OCI-LY7 (cell line): Measurements from ENCODE around the gene DCC. TPM values are rescaled to one million over a fixed set of nuclear protein-coding genes. Genes with fewer than 3 reads are reported as not detected.

Experiments used
- BruUV-seq: library from RNA; stranded (reverse); fragments of 400-500 nt; replicated peaks from 2 replicates; lab custom pipeline; 2021; lab: Mats Ljungman, UMichigan
- CTCF ChIA-PET: fragments of 300-600 bp; sonication (Branson Sonifier 250); formaldehyde crosslinking; loops from one replicate; lab custom pipeline; 2022; ENCODE audit warnings: antibody characterized with exemption; ENCODE audit not compliant: unreplicated experiment; lab: Charles Lee
- POLR2A ChIA-PET: fragments of 300-600 bp; sonication (Branson Sonifier 250); formaldehyde crosslinking; loops from one replicate; lab custom pipeline; 2022; ENCODE audit warnings: antibody characterized with exemption; lab: Charles Lee
- DNase-seq: peaks from one replicate; pipeline ENCODE4 v3.0.0-alpha.2; 2015; ENCODE audit warnings: low spot score
- H2AFZ ChIP-seq: fragments of 200-600 bp; sonication (generic), shearing (Covaris generic); 2 replicates; pipeline ENCODE4 v1.6.1; 2014; ENCODE audit warnings: mild to moderate bottlenecking, antibody characterized with exemption, low read length, moderate library complexity
- H3K27ac ChIP-seq: fragments of 200-600 bp; sonication (generic); 2 replicates; pipeline ENCODE4 v1.5.1; 2014; ENCODE audit warnings: mixed run types, low read depth, mild to moderate bottlenecking, moderate library complexity, low read length, inconsistent platforms; ENCODE audit not compliant: poor library complexity, severe bottlenecking
- H3K36me3 ChIP-seq: fragments of 200-600 bp; sonication (generic); 2 replicates; pipeline ENCODE4 v1.6.1; 2014; ENCODE audit warnings: mild to moderate bottlenecking, antibody characterized with exemption, low read length, moderate library complexity, mixed read lengths; ENCODE audit not compliant: insufficient read depth
- H3K4me1 ChIP-seq: fragments of 200-600 bp; sonication (generic); 2 replicates; pipeline ENCODE4 v1.5.1; 2014; ENCODE audit warnings: mild to moderate bottlenecking, low read length; ENCODE audit not compliant: insufficient read depth, poor library complexity, severe bottlenecking
- H3K4me2 ChIP-seq: fragments of 200-600 bp; sonication (generic); 2 replicates; pipeline ENCODE4 v1.6.1; 2014; ENCODE audit warnings: mild to moderate bottlenecking, low read length
- H3K4me3 ChIP-seq: fragments of 200-600 bp; sonication (generic); 2 replicates; pipeline ENCODE4 v1.5.1; 2014; ENCODE audit warnings: mild to moderate bottlenecking, low read depth, low read length; ENCODE audit not compliant: poor library complexity, severe bottlenecking
- H3K79me2 ChIP-seq: fragments of 200-600 bp; sonication (generic); 2 replicates; pipeline ENCODE4 v1.6.1; 2016; ENCODE audit warnings: low read depth, mild to moderate bottlenecking, low read length, moderate library complexity, mixed read lengths; ENCODE audit not compliant: insufficient read depth
- H3K9me2 ChIP-seq: fragments of 200-600 bp; sonication (generic); 2 replicates; pipeline ENCODE4 v1.6.1; 2016; ENCODE audit warnings: mild to moderate bottlenecking, low read length, mixed read lengths; ENCODE audit not compliant: insufficient read depth
- H3K9me3 ChIP-seq: fragments of 200-600 bp; sonication (generic); 2 replicates; pipeline ENCODE4 v1.6.1; 2014; ENCODE audit warnings: mild to moderate bottlenecking, mixed run types, low read length, mixed read lengths
- H4K20me1 ChIP-seq: fragments of 200-600 bp; sonication (generic); 2 replicates; pipeline ENCODE4 v1.6.1; 2014; ENCODE audit warnings: mild to moderate bottlenecking, antibody characterized with exemption, low read length, moderate library complexity, mixed read lengths; ENCODE audit not compliant: insufficient read depth
- CTCF ChIP-seq: fragments of 200-600 bp; sonication (generic); conservative IDR thresholded peaks from 2 replicates; pipeline ENCODE4 v1.5.1; 2014; ENCODE audit warnings: mild to moderate bottlenecking, antibody characterized with exemption, low read length, moderate library complexity, mixed read lengths
- EZH2phosphoT487 ChIP-seq: fragments of 200-600 bp; sonication (generic); IDR thresholded peaks from 2 replicates; pipeline ENCODE4 v1.6.1; 2018; ENCODE audit warnings: low read depth, borderline replicate concordance, mild to moderate bottlenecking, mixed run types, antibody characterized with exemption, low read length, moderate library complexity, mixed read lengths
- intact Hi-C: fragments of 100-400 bp; cut with micrococcal nuclease; formaldehyde crosslinking; loops from one replicate; pipeline ENCODE4 v1.10.0; 2022; ENCODE audit not compliant: unreplicated experiment
- total RNA-seq, 2 experiments: library from RNA; depleted of rRNA in 1 of 2; stranded (reverse); fragments of >200 nt in 1 of 2; shearing (Covaris generic) in 1 of 2; gene quantifications; 2 replicates each; pipeline ENCODE4 v1.2.3, GENCODE V29; 2014 to 2022

Gene DCC
- total RNA-seq, 2 experiments from 2014 or later = not detected

GRCh38 chr18:52546686-52547346 is 206.8 kb downstream of the DCC start:
- BruUV-seq = no TSS peak
- no peaks in the 10 kb centered on the region for H3K4me1 ChIP-seq
- H3K9me3 ChIP-seq = no peaks in the 10 kb centered on the region
- H3K4me3 ChIP-seq = no peak overlapping the region
- H2AFZ ChIP-seq = no peak overlapping the region
- intact Hi-C loops = no loop called here
- no peaks in the 10 kb centered on the region for H3K36me3 ChIP-seq
- TF ChIP-seq CTCF (no peak), EZH2phosphoT487 (no peak)
- no peak overlapping the region for H3K27ac ChIP-seq
- H4K20me1 ChIP-seq = no peaks in the 10 kb centered on the region
- H3K79me2 ChIP-seq = no peaks in the 10 kb centered on the region
- ChIA-PET POLR2A (no interaction called here), CTCF (no interaction called here)
- DNase-seq = no peak
- H3K4me2 ChIP-seq = no peak overlapping the region
- no peaks in the 10 kb centered on the region for H3K9me2 ChIP-seq

- H3K4me1 ChIP-seq = no peaks in the 10 kb centered on the region
- TF ChIP-seq CTCF = no peak
- H4K20me1 ChIP-seq = no peaks in the 10 kb centered on the region
- no peak overlapping the region for H3K27ac ChIP-seq
- H3K9me2 ChIP-seq = no peaks in the 10 kb centered on the region
- H3K36me3 ChIP-seq = no peaks in the 10 kb centered on the region
- H3K79me2 ChIP-seq = no peaks in the 10 kb centered on the region
- no peak for DNase-seq
- H3K4me3 ChIP-seq = no peak overlapping the region
- H3K9me3 ChIP-seq = no peaks in the 10 kb centered on the region
- no TSS peak for BruUV-seq
- ChIA-PET CTCF (no interaction called here), POLR2A (no interaction called here)
- no peak overlapping the region for H2AFZ ChIP-seq
- intact Hi-C loops = no loop called here
- no peak overlapping the region for H3K4me2 ChIP-seq
Measured at GRCh38 chr18:52553441-52553840, 213.4 kb downstream of the DCC start.

GRCh38 chr18:52554180-52554579 is 214.2 kb downstream of the DCC start:
- TF ChIP-seq EZH2phosphoT487 = no peak
- TF ChIP-seq CTCF = no peak
- BruUV-seq = no TSS peak
- Histone ChIP-seq H3K4me3 (no peak overlapping the region), H4K20me1 (no peaks in the 10 kb centered on the region), H3K27ac (no peak overlapping the region), H2AFZ (no peak overlapping the region), H3K79me2 (no peaks in the 10 kb centered on the region), H3K36me3 (no peaks in the 10 kb centered on the region), H3K4me2 (no peak overlapping the region), H3K9me2 (no peaks in the 10 kb centered on the region), H3K9me3 (no peaks in the 10 kb centered on the region), H3K4me1 (no peaks in the 10 kb centered on the region)
- no peak for DNase-seq
- intact Hi-C loops = no loop called here
- ChIA-PET CTCF (no interaction called here), POLR2A (no interaction called here)
